Psoas muscle (tissue), 8 donors: Measurements from ENCODE around the gene VIPR2. TPM values are rescaled to one million over a fixed set of nuclear protein-coding genes. Genes with fewer than 3 reads are reported as not detected.
"Not testable (repeated sequence)": the region's sequence is repeated elsewhere in the genome, so short reads cannot be mapped to it uniquely, and the experiment has no call there.

Experiments
- ATAC-seq, 4 donors: fragments of 200-7000 bp; cut with Tn5 transposase; one replicate each; pipeline ENCODE4 v1.9.1; 2020; ENCODE audit warnings: moderate library complexity in 3 of 4, mild to moderate bottlenecking in 2 of 4
- DNase-seq, 2 donors: peaks; one replicate each; pipeline ENCODE4 v3.0.0-alpha.2; 2020
- H3K27ac ChIP-seq: fragments of 200-600 bp; one replicate; pipeline ENCODE4 v1.8.0; 2022
- H3K27me3 ChIP-seq, 3 donors: fragments of 200-600 bp in 1 of 3; one replicate each; pipeline versions ENCODE4 v1.6.1 to v1.8.0; 2013 to 2022; ENCODE audit warnings: low read length in 2 of 3, mild to moderate bottlenecking in 2 of 3, moderate library complexity in 1 of 3; ENCODE audit not compliant: insufficient read depth in 3 of 3
- H3K36me3 ChIP-seq, 2 donors: fragments of 200-600 bp in 1 of 2; one replicate each; pipeline versions ENCODE4 v1.6.1 to v1.8.0; 2013 to 2022; ENCODE audit warnings: low read depth in 1 of 2, mild to moderate bottlenecking in 1 of 2, moderate library complexity in 1 of 2; ENCODE audit not compliant: insufficient read depth in 1 of 2
- H3K4me1 ChIP-seq: fragments of 200-600 bp; one replicate; pipeline ENCODE4 v1.8.0; 2022
- H3K4me3 ChIP-seq: fragments of 200-600 bp; one replicate; pipeline ENCODE4 v1.8.0; 2022; ENCODE audit warnings: mild to moderate bottlenecking
- H3K9me3 ChIP-seq: fragments of 200-600 bp; one replicate; pipeline ENCODE4 v1.8.0; 2022
- WGBS, 3 donors: extraction: QIAGEN DNeasy Blood & Tissue Kit; methylation state at CpG; one replicate each; pipeline versions ENCODE4 v1.1.6 to v1.1.7; 2013; 5-methylcytosine and 5-hydroxymethylcytosine counted together
- intact Hi-C, 2 donors: fragments of 100-400 bp; cut with DNase I; formaldehyde crosslinking; loops; one replicate each; pipeline versions ENCODE4 v1.11.0 to v1.14.2; 2022
- polyA plus RNA-seq, 3 donors: library from polyadenylated mRNA; stranded (reverse); fragments of 200-250 nt; gene quantifications; one replicate each; pipeline ENCODE4 v1.2.3, GENCODE V29; 2013
- total RNA-seq, 4 donors: library from RNA; stranded (reverse); fragmentation: NEBNext Ultra II Directional in 2 of 4; extraction: Animal tissue kit (Norgen Biotek cat#: 25700) in 2 of 4; gene quantifications; one replicate each; pipeline versions ENCODE4 v1.2.1 to v1.2.4, GENCODE V29; 2021 to 2023
- TF ChIP-seq, protein P1 (sequence below): fragments of 200-600 bp; IDR thresholded peaks from one replicate; pipeline ENCODE4 v1.8.0; 2022; ENCODE audit warnings: antibody characterized with exemption
- donor health status: healthy with polysubstance abuse.
- donor health status: DM: no; HTN: no; CAD: no; lungs with moderate emphysema.
- donor health status: Bipolar disorder and iron deficiency.
- donor health status: healthy.
- donor health status: DM: yes; HTN: yes; CAD: no.
- donor health status: DM: no; HTN: no; CAD: no.
- donor health status: DM: no; HTN: no; CAD: no.
- donor health status: DM: yes; HTN: yes; CAD: no.

VIPR2 gene
- total and polyA plus RNA-seq, 7 donors = 0.60 to 3.6 (median 2.4) TPM

DNA sequence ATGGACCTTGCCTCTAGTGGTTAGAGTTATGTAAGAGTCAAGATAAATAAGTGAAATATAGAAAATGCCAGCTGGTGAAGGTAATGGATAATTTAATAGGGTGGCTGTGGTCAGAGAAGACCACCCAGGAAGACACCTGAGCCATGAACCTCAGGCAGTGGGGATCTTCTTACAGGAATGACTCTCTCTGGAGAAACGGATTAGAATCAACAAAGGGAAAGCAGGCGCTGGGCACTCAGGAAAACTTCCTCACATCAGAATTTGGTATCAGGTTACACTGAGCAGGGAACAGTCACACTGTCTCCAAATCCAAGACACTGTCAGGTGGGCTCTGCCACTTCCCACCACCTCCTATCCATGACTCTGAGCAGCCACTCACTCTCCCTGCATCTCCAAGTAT, 155.7 kb downstream of the VIPR2 start:
- no peaks in the 10 kb centered on the region for H3K36me3 ChIP-seq
- intact Hi-C loops = no loop called here
- no peak for DNase-seq
- TF ChIP-seq, protein P1, sequence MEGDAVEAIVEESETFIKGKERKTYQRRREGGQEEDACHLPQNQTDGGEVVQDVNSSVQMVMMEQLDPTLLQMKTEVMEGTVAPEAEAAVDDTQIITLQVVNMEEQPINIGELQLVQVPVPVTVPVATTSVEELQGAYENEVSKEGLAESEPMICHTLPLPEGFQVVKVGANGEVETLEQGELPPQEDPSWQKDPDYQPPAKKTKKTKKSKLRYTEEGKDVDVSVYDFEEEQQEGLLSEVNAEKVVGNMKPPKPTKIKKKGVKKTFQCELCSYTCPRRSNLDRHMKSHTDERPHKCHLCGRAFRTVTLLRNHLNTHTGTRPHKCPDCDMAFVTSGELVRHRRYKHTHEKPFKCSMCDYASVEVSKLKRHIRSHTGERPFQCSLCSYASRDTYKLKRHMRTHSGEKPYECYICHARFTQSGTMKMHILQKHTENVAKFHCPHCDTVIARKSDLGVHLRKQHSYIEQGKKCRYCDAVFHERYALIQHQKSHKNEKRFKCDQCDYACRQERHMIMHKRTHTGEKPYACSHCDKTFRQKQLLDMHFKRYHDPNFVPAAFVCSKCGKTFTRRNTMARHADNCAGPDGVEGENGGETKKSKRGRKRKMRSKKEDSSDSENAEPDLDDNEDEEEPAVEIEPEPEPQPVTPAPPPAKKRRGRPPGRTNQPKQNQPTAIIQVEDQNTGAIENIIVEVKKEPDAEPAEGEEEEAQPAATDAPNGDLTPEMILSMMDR = no peak
- ATAC-seq = no peak
- 62 to 96% (median 72%) methylated on average over 2 of the region's 2 CpGs for WGBS, 3 donors
- H3K4me3 ChIP-seq = no peak overlapping the region
- H3K4me1 ChIP-seq = no peaks in the 10 kb centered on the region
- H3K27ac ChIP-seq = no peak overlapping the region
- peaks cover 0 to 43% (median 14%) of the 10 kb centered on the region in 3 donors for H3K27me3 ChIP-seq
- no peaks in the 10 kb centered on the region for H3K9me3 ChIP-seq

- TF ChIP-seq, protein P1 = no peak
- H3K27ac ChIP-seq = no peak overlapping the region
- no peaks in the 10 kb centered on the region for H3K4me1 ChIP-seq
- peaks cover 0 to 37% (median 11%) of the 10 kb centered on the region in 3 donors for H3K27me3 ChIP-seq
- no peak overlapping the region for H3K4me3 ChIP-seq
- ATAC-seq (no peak), DNase-seq (no peak)
- intact Hi-C loops = no loop called here
- H3K9me3 ChIP-seq = no peaks in the 10 kb centered on the region
- WGBS, 3 donors = 72 to 84% (median 73%) methylated on average over 2 of the region's 2 CpGs
- no peaks in the 10 kb centered on the region for H3K36me3 ChIP-seq
These were observed 156.3 kb downstream of the VIPR2 start for GRCh38 chr7:158988302-158988862.

GRCh38 chr7:158987691-158988090, 157.0 kb downstream of the VIPR2 start:
- no peak for DNase-seq
- Histone ChIP-seq H3K36me3 (no peaks in the 10 kb centered on the region), H3K4me3 (no peak overlapping the region), H3K27me3 (peaks cover 0 to 31% (median 6%) of the 10 kb centered on the region in 3 donors), H3K9me3 (peaks cover 6% of the 10 kb centered on the region), H3K4me1 (no peaks in the 10 kb centered on the region), H3K27ac (no peak overlapping the region)
- TF ChIP-seq, protein P1 = no peak
- 61 to 81% (median 76%) methylated on average over 1 of the region's 1 CpG for WGBS, 3 donors
- ATAC-seq = no peak
- intact Hi-C loops = no loop called here

- 50 to 52% (median 50%) methylated on average over 4 of the region's 4 CpGs for WGBS, 3 donors
- no peak for ATAC-seq
These were observed 159.1 kb downstream of the VIPR2 start for GRCh38 chr7:158985583-158985982.

DNA sequence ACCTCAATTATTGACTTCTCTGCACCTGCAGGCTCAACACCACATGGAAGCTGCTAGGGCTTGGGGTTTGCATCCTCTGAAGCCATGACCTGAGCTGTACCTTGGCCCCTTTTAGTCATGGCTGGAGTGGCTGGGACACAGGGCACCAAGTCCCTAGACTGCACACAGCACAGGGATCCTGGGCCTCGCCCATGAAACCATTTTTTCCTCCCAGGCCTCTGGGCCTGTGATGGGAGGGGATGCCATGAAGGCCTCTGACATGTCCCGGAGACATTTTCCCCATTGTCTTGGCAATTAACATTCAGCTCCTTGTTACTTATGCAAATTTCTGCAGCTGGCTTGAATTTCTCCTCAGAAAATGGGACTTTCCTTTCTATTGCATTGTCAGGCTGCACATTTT, 160.7 kb downstream of the VIPR2 start:
- 54 to 63% (median 59%) methylated on average over 2 of the region's 2 CpGs for WGBS, 3 donors
- H3K4me3 ChIP-seq, ATAC-seq: not testable (repeated sequence)

More at GRCh38 chr7:158985583-158985982, 159.1 kb downstream of the VIPR2 start:
- peaks cover 20% of the 10 kb centered on the region for H3K9me3 ChIP-seq
- intact Hi-C loops = no loop called here
- DNase-seq = no peak
- no peaks in the 10 kb centered on the region for H3K4me1 ChIP-seq
- H3K27ac ChIP-seq = no peak overlapping the region
- H3K4me3 ChIP-seq = no peak overlapping the region
- no peaks in the 10 kb centered on the region for H3K36me3 ChIP-seq
- TF ChIP-seq, protein P1 = no peak
- peaks cover 0 to 12% (median 0%) of the 10 kb centered on the region in 3 donors for H3K27me3 ChIP-seq

GRCh38 chr7:158982080-158982479, 162.6 kb downstream of the VIPR2 start:
- H3K36me3 ChIP-seq, H3K27me3 ChIP-seq, intact Hi-C loops, H3K4me3 ChIP-seq, H3K27ac ChIP-seq, DNase-seq, H3K4me1 ChIP-seq, ATAC-seq: not testable (repeated sequence)
- 71 to 78% (median 76%) methylated on average over 8 to 9 of the region's 15 CpGs for WGBS, 3 donors
- H3K9me3 ChIP-seq = peaks cover 20% of the 10 kb centered on the region

More for the DNA sequence above, 160.7 kb downstream of the VIPR2 start:
- H3K4me1 ChIP-seq, H3K27me3 ChIP-seq, DNase-seq, H3K36me3 ChIP-seq, H3K27ac ChIP-seq, intact Hi-C loops: not testable (repeated sequence)
- H3K9me3 ChIP-seq = peaks cover 20% of the 10 kb centered on the region
